Prostate gland (tissue), 2 donors: Measurements from ENCODE around the gene LIPH. TPM values are rescaled to one million over a fixed set of nuclear protein-coding genes. Genes with fewer than 3 reads are reported as not detected.
A peak's percentile ranks its signal among the peaks of the same experiment; 100 is the strongest.
"Not testable (repeated sequence)": the region's sequence is repeated elsewhere in the genome, so short reads cannot be mapped to it uniquely, and the experiment has no call there.

Experiments used
- DNase-seq: peaks from one replicate; pipeline ENCODE4 v3.0.0-alpha.2; 2019; ENCODE audit warnings: low spot score
- H3K27ac ChIP-seq, 2 donors: fragments of 200-600 bp; sonication (generic); 2 replicates each; pipeline ENCODE4 v1.5.1; 2017 to 2019
- H3K27me3 ChIP-seq: fragments of 200-600 bp; sonication (generic); replicated peaks from 2 replicates; pipeline ENCODE4 v1.5.1; 2019; ENCODE audit not compliant: insufficient read depth
- H3K36me3 ChIP-seq, 2 donors: fragments of 200-600 bp; sonication (generic); 1 replicate in 1 of 2; 2 replicates in 1 of 2; pipeline versions ENCODE4 v1.5.1 to v1.8.1; 2017 to 2019
- H3K4me1 ChIP-seq: fragments of 200-600 bp; sonication (generic); replicated peaks from 2 replicates; pipeline ENCODE4 v1.5.1; 2019
- H3K4me3 ChIP-seq, 2 donors: fragments of 200-600 bp; sonication (generic); 2 replicates each; pipeline ENCODE4 v1.5.1; 2017 to 2019
- H3K9me3 ChIP-seq: fragments of 200-600 bp; sonication (generic); 2 replicates; pipeline ENCODE4 v1.5.1; 2017
- CTCF ChIP-seq, 4 experiments: fragments of 200-600 bp in 2 of 4; fragments of 450-650 bp in 2 of 4; sonication (generic) in 2 of 4; IDR thresholded peaks; 1 replicate in 3 of 4; 2 replicates in 1 of 4; pipeline ENCODE4 v1.5.1; 2016 to 2019; ENCODE audit warnings: antibody characterized with exemption in 4 of 4, mild to moderate bottlenecking in 2 of 4, moderate library complexity in 2 of 4
- POLR2A ChIP-seq: fragments of 450-650 bp; IDR thresholded peaks from one replicate; pipeline ENCODE4 v1.6.1; 2016; ENCODE audit warnings: antibody characterized with exemption, mild to moderate bottlenecking
- POLR2AphosphoS5 ChIP-seq: sonication (generic); formaldehyde crosslinking; IDR thresholded peaks from one replicate; pipeline ENCODE4 v1.6.1; 2017; ENCODE audit warnings: antibody characterized with exemption
- WGBS: methylation state at CpG from one replicate; pipeline ENCODE4 v1.1.5; 2018; 5-methylcytosine and 5-hydroxymethylcytosine counted together
- intact Hi-C: fragments of 100-400 bp; cut with DNase I; formaldehyde crosslinking; loops from one replicate; pipeline ENCODE4 v1.14.2; 2022
- total RNA-seq, 2 donors: library from RNA; depleted of rRNA; stranded (reverse); fragments of >200 nt; gene quantifications; one replicate each; pipeline ENCODE4 v1.1.0, GENCODE V29; 2016

Gene LIPH
- total RNA-seq, 2 donors from 2014 or later: 17.0 to 19.6 TPM

- H3K4me3 ChIP-seq: no peak overlapping the region
- 60% methylated on average over 3 of the region's 3 CpGs for WGBS
- intact Hi-C loops: no loop called here
Observed at GRCh38 chr3:185582236-185582635, 29.8 kb upstream of the LIPH start.

GRCh38 chr3:185575108-185575869 lies 22.9 kb upstream of the LIPH start:
- DNase-seq: peak; percentile 43
- intact Hi-C loops, H3K36me3 ChIP-seq, H3K27ac ChIP-seq, H3K27me3 ChIP-seq, H3K9me3 ChIP-seq, H3K4me1 ChIP-seq, H3K4me3 ChIP-seq: not testable (repeated sequence)
- peak; percentile 39 for TF ChIP-seq POLR2AphosphoS5
- peak; percentile 37 to 80 (median 64) for TF ChIP-seq CTCF (IDR thresholded peaks at IDR 0.05)
- 25% methylated on average over 17 of the region's 17 CpGs for WGBS

More at GRCh38 chr3:185582236-185582635, 29.8 kb upstream of the LIPH start:
- H3K9me3 ChIP-seq: no peaks in the 10 kb centered on the region
- H3K36me3 ChIP-seq: no peaks in the 10 kb centered on the region
- no peaks in the 10 kb centered on the region for H3K27me3 ChIP-seq
- TF ChIP-seq CTCF (IDR thresholded peaks at IDR 0.05) (no peak), POLR2AphosphoS5 (no peak), POLR2A (no peak)
- H3K27ac ChIP-seq: no peak overlapping the region
- no peaks in the 10 kb centered on the region for H3K4me1 ChIP-seq
- no peak for DNase-seq

GRCh38 chr3:185572183-185572582 lies 19.8 kb upstream of the LIPH start:
- no peaks in the 10 kb centered on the region for H3K36me3 ChIP-seq
- H3K4me1 ChIP-seq: no peaks in the 10 kb centered on the region
- H3K9me3 ChIP-seq: no peaks in the 10 kb centered on the region
- TF ChIP-seq POLR2AphosphoS5 (no peak), CTCF (IDR thresholded peaks at IDR 0.05) (no peak), POLR2A (no peak)
- no peak overlapping the region for H3K27ac ChIP-seq
- 77% methylated on average over 5 of the region's 5 CpGs for WGBS
- intact Hi-C loops: no loop called here
- H3K4me3 ChIP-seq: no peak overlapping the region
- no peaks in the 10 kb centered on the region for H3K27me3 ChIP-seq
- no peak for DNase-seq

- Histone ChIP-seq H3K36me3 (no peaks in the 10 kb centered on the region), H3K27me3 (no peaks in the 10 kb centered on the region), H3K9me3 (no peaks in the 10 kb centered on the region), H3K4me3 (no peak overlapping the region), H3K4me1 (no peaks in the 10 kb centered on the region), H3K27ac (peak overlapping the region; percentile 47 to 49)
- no peak for DNase-seq
- intact Hi-C loops: no loop called here
- TF ChIP-seq CTCF (IDR thresholded peaks at IDR 0.05) (no peak), POLR2A (no peak), POLR2AphosphoS5 (no peak)
- 23% methylated on average over 5 of the region's 5 CpGs for WGBS
Observed at GRCh38 chr3:185561958-185562357, 9.6 kb upstream of the LIPH start.

GRCh38 chr3:185561374-185561943 lies 9.1 kb upstream of the LIPH start:
- H3K36me3 ChIP-seq: no peaks in the 10 kb centered on the region
- H3K4me3 ChIP-seq: no peak overlapping the region
- no peaks in the 10 kb centered on the region for H3K27me3 ChIP-seq
- H3K9me3 ChIP-seq: no peaks in the 10 kb centered on the region
- 52% methylated on average over 8 of the region's 8 CpGs for WGBS
- intact Hi-C loops: no loop called here
- peak overlapping the region; percentile 47 to 49 for H3K27ac ChIP-seq
- peak; percentile 37 for DNase-seq
- TF ChIP-seq CTCF (IDR thresholded peaks at IDR 0.05) (no peak), POLR2AphosphoS5 (no peak), POLR2A (peak; percentile 21)
- H3K4me1 ChIP-seq: no peaks in the 10 kb centered on the region
